Naive thymus-derived CD4-positive, alpha-beta T cell (primary cell): Measurements from ENCODE around the gene PRSS35. TPM values are rescaled to one million over a fixed set of nuclear protein-coding genes. Genes with fewer than 3 reads are reported as not detected.

Experiments used
- ATAC-seq: fragments of 150-1000 bp; cut with Tn5 transposase; 2 replicates; pipeline ENCODE4 v1.10.0; 2021; ENCODE audit warnings: mild to moderate bottlenecking, moderate library complexity
- CTCF ChIA-PET: fragments of 350-600 bp; sonication (Branson Sonifier 250); formaldehyde crosslinking; loops from one replicate; lab custom pipeline; 2021; ENCODE audit warnings: antibody characterized with exemption; lab: Charles Lee
- POLR2A ChIA-PET: fragments of 350-600 bp; sonication (Branson Sonifier 250); formaldehyde crosslinking; loops from one replicate; lab custom pipeline; 2021; ENCODE audit warnings: antibody characterized with exemption, inconsistent platforms; lab: Charles Lee
- DNase-seq, 9 donors: peaks; one replicate each; pipeline versions ENCODE4 v3.0.0 to v3.0.0-alpha.2; 2020 to 2022; ENCODE audit warnings: mixed read lengths in 1 of 9
- H3K27ac ChIP-seq: one replicate; pipeline ENCODE4 v1.7.0; 2013; ENCODE audit warnings: mild to moderate bottlenecking, low read depth, low read length, moderate library complexity
- H3K27me3 ChIP-seq, 2 donors: one replicate each; pipeline ENCODE4 v1.7.0; 2013; ENCODE audit warnings: low read length in 2 of 2, mild to moderate bottlenecking in 2 of 2, moderate library complexity in 2 of 2; ENCODE audit not compliant: control insufficient read depth in 2 of 2, insufficient read depth in 2 of 2
- H3K36me3 ChIP-seq, 3 experiments: 1 replicate in 2 of 3; 2 replicates in 1 of 3; pipeline ENCODE4 v1.7.0; 2013; ENCODE audit warnings: low read length in 3 of 3, mild to moderate bottlenecking in 3 of 3, moderate library complexity in 1 of 3; ENCODE audit not compliant: insufficient read depth in 3 of 3, control insufficient read depth in 2 of 3
- H3K4me1 ChIP-seq, 2 donors: one replicate each; pipeline ENCODE4 v1.7.0; 2013; ENCODE audit warnings: low read length in 2 of 2, mild to moderate bottlenecking in 2 of 2, moderate library complexity in 1 of 2; ENCODE audit not compliant: control insufficient read depth in 2 of 2, insufficient read depth in 2 of 2
- H3K4me3 ChIP-seq: 2 replicates; pipeline ENCODE4 v1.7.0; 2013; ENCODE audit warnings: mild to moderate bottlenecking, low read length
- H3K9me3 ChIP-seq, 3 experiments: 1 replicate in 2 of 3; 2 replicates in 1 of 3; pipeline ENCODE4 v1.7.0; 2013; ENCODE audit warnings: low read length in 3 of 3; ENCODE audit not compliant: control insufficient read depth in 2 of 3
- H3K27ac Mint-ChIP-seq, 9 donors: one replicate each; pipeline ENCODE4 v1.8.0; 2020 to 2022; ENCODE audit warnings: mixed read lengths in 9 of 9, mild to moderate bottlenecking in 8 of 9, moderate library complexity in 5 of 9, inconsistent platforms in 2 of 9
- H3K27me3 Mint-ChIP-seq, 5 donors: one replicate each; pipeline ENCODE4 v1.8.0; 2021 to 2022; ENCODE audit warnings: mixed read lengths in 5 of 5, mild to moderate bottlenecking in 1 of 5
- H3K36me3 Mint-ChIP-seq, 5 donors: one replicate each; pipeline ENCODE4 v1.8.0; 2020 to 2022; ENCODE audit warnings: mixed read lengths in 5 of 5, mild to moderate bottlenecking in 3 of 5, inconsistent platforms in 1 of 5
- H3K4me1 Mint-ChIP-seq, 7 donors: one replicate each; pipeline ENCODE4 v1.8.0; 2020 to 2022; ENCODE audit warnings: mixed read lengths in 7 of 7, mild to moderate bottlenecking in 3 of 7, inconsistent platforms in 1 of 7
- H3K4me3 Mint-ChIP-seq, 10 donors: one replicate each; pipeline ENCODE4 v1.8.0; 2020 to 2022; ENCODE audit warnings: mild to moderate bottlenecking in 10 of 10, mixed read lengths in 10 of 10, moderate library complexity in 6 of 10, inconsistent platforms in 2 of 10
- H3K9me3 Mint-ChIP-seq, 11 donors: one replicate each; pipeline ENCODE4 v1.8.0; 2020 to 2022; ENCODE audit warnings: mixed read lengths in 11 of 11, mild to moderate bottlenecking in 4 of 11, inconsistent platforms in 1 of 11, moderate library complexity in 1 of 11
- intact Hi-C, 2 donors: fragments of 100-400 bp; cut with micrococcal nuclease; formaldehyde crosslinking; loops; one replicate each; pipeline ENCODE4 v1.15.1; 2023
- polyA plus RNA-seq, 2 donors: library from polyadenylated mRNA; unstranded; fragments of 300-500 nt; fragmentation: Illumina TruSeq; gene quantifications; one replicate each; pipeline ENCODE4 v1.2.3, GENCODE V29; 2021
- total RNA-seq, 6 experiments: library from RNA in 5 of 6; stranded (reverse) in 5 of 6; gene quantifications; 1 replicate in 5 of 6; 2 replicates in 1 of 6; pipeline ENCODE4 v1.2.3 and lab custom pipeline; 2021 to 2026

Gene PRSS35, protein sequence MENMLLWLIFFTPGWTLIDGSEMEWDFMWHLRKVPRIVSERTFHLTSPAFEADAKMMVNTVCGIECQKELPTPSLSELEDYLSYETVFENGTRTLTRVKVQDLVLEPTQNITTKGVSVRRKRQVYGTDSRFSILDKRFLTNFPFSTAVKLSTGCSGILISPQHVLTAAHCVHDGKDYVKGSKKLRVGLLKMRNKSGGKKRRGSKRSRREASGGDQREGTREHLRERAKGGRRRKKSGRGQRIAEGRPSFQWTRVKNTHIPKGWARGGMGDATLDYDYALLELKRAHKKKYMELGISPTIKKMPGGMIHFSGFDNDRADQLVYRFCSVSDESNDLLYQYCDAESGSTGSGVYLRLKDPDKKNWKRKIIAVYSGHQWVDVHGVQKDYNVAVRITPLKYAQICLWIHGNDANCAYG
- total RNA-seq (not detected), polyA plus RNA-seq (not detected), total RNA-seq (lab: John Stamatoyannopoulos, UW) (not detected)

DNA sequence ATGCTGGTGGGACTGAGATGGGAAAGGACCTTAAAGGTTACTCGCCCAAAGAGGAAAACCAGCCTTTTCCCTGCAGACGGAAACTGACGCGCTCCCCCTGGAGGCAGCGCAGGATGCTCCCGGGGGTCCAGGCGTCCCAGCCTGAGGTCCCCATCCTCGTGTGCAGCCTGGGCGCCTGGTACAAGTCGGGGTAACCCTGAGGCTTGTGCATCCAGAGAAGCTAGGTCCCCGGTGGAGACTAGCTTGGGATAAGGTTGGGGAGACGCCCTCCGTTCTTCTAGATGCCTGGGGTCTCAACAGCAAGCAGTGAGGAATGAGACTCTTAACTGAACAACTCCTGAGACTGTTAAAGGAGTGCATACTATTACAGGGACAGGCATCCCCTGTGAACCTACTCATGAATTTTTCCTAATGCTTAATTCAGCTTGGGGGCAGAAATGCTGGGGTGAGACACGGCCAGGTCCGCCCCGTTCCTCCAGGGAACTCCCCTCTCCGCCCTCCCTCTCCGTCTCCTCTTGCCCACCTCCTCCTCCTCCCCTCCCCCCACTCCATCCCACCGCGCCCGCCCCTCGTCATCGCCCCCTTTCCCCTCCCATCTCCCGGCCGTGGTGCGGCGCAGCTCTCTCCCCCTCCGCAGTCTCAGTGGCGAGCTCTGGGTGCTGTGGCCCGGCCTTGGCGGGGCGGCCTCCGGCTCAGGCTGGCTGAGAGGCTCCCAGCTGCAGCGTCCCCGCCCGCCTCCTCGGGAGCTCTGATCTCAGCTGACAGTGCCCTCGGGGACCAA, at the start of gene PRSS35:
Gene PRSS35, plus strand, starts transcription at position 634 of the 781 bp plus-strand sequence. CDS start 10,908 bp downstream, outside the sequence.
- CTCF ChIA-PET: no interaction called here
- Mint-ChIP-seq H3K4me3 (peak within 1 kb of the TSS in 6 of 10 donors; percentile 26 to 48 (median 36)), H3K27ac (no peak within 1 kb of the TSS), H3K27me3 (peaks cover 36 to 60% (median 49%) of the 10 kb centered on the region in 5 donors), H3K4me1 (peaks cover 0 to 17% (median 8%) of the 10 kb centered on the region in 7 donors), H3K9me3 (no peaks in the 10 kb centered on the region), H3K36me3 (no peaks in the 10 kb centered on the region)
- H3K27me3 ChIP-seq: peaks cover 0 to 10% of the 10 kb centered on the region in 2 donors
- no peaks in the 10 kb centered on the region for H3K36me3 ChIP-seq
- no peak within 1 kb of the TSS for H3K27ac ChIP-seq
- H3K4me3 ChIP-seq: no peak within 1 kb of the TSS
- intact Hi-C loops: no loop called here
- ATAC-seq (peak; percentile 53), DNase-seq (no peak)
- POLR2A ChIA-PET: no interaction called here
- H3K4me1 ChIP-seq: peaks cover 0 to 6% of the 10 kb centered on the region in 2 donors
- H3K9me3 ChIP-seq: no peaks in the 10 kb centered on the region

- Mint-ChIP-seq H3K36me3 (no peaks in the 10 kb centered on the region), H3K4me3 (no peak overlapping the region), H3K27ac (no peak overlapping the region), H3K4me1 (peaks cover 0 to 5% (median 0%) of the 10 kb centered on the region in 7 donors), H3K27me3 (peaks cover 0 to 4% (median 2%) of the 10 kb centered on the region in 5 donors), H3K9me3 (no peaks in the 10 kb centered on the region)
- CTCF ChIA-PET: no interaction called here
- H3K36me3 ChIP-seq: no peaks in the 10 kb centered on the region
- H3K27ac ChIP-seq: no peak overlapping the region
- H3K9me3 ChIP-seq: no peaks in the 10 kb centered on the region
- no peaks in the 10 kb centered on the region for H3K27me3 ChIP-seq
- POLR2A ChIA-PET: no interaction called here
- ATAC-seq (peak; percentile 44), DNase-seq (no peak)
- no peaks in the 10 kb centered on the region for H3K4me1 ChIP-seq
- intact Hi-C loops: no loop called here
- H3K4me3 ChIP-seq: no peak overlapping the region
These were observed 48.4 kb upstream of the PRSS35 start for GRCh38 chr6:83463886-83464285.

DNA sequence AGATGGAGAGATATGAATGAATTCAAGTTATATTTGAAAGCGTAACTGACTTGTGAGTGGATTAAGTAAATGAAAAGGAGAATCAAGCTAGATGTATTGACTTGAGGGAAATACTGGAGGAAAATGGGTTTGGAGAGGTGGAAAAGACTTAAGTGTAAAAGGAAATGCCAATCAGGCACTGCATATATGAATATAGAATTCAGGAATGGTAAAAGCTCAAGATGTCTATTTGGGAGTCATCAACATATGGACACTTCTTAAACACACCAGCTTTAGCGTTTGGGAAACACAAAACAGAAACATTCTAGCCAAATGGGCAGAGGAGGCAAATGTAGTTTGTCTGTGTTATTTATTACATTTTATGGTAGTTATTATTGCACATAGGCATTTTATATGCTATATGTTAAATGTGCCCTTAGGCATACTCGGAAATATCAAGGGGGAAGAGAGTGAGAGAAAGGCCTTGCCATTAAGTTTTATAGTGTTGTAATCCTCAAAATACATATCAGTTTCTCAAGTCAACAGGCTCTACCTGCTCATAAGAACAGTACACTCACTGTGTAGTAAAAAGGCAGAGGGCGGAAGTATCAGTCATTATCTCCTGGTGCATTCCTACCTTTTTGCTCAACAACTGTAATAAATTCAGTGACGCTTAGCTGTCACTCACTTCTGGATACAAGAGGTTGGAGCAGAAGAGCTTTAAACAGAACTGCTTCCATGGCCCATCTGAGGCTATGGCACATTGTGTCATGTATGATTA, 47.8 kb upstream of the PRSS35 start:
- CTCF ChIA-PET: no interaction called here
- no peak overlapping the region for H3K27ac ChIP-seq

GRCh38 chr6:83466328-83466727, 46.0 kb upstream of the PRSS35 start:
- no peaks in the 10 kb centered on the region for H3K36me3 Mint-ChIP-seq

More for the DNA sequence above, 47.8 kb upstream of the PRSS35 start:
- DNase-seq (no peak), ATAC-seq (no peak)
- Mint-ChIP-seq H3K27me3 (peaks cover 0 to 3% (median 2%) of the 10 kb centered on the region in 5 donors), H3K9me3 (no peaks in the 10 kb centered on the region), H3K4me3 (no peak overlapping the region), H3K36me3 (no peaks in the 10 kb centered on the region), H3K27ac (no peak overlapping the region), H3K4me1 (peaks cover 0 to 4% (median 0%) of the 10 kb centered on the region in 7 donors)
- H3K4me3 ChIP-seq: no peak overlapping the region
- H3K9me3 ChIP-seq: no peaks in the 10 kb centered on the region
- intact Hi-C loops: no loop called here
- H3K27me3 ChIP-seq: no peaks in the 10 kb centered on the region
- no peaks in the 10 kb centered on the region for H3K36me3 ChIP-seq
- POLR2A ChIA-PET: no interaction called here
- no peaks in the 10 kb centered on the region for H3K4me1 ChIP-seq

GRCh38 chr6:83467620-83468036, 44.7 kb upstream of the PRSS35 start:
- ChIA-PET POLR2A (no interaction called here), CTCF (no interaction called here)
- Histone ChIP-seq H3K27me3 (no peaks in the 10 kb centered on the region), H3K36me3 (no peaks in the 10 kb centered on the region), H3K4me1 (no peaks in the 10 kb centered on the region), H3K27ac (no peak overlapping the region), H3K4me3 (no peak overlapping the region), H3K9me3 (no peaks in the 10 kb centered on the region)
- no peak overlapping the region for H3K27ac Mint-ChIP-seq
- H3K4me3 Mint-ChIP-seq: no peak overlapping the region
- peaks cover 0 to 2% (median 0%) of the 10 kb centered on the region in 7 donors for H3K4me1 Mint-ChIP-seq
- intact Hi-C loops: no loop called here
- no peaks in the 10 kb centered on the region for H3K36me3 Mint-ChIP-seq
- H3K9me3 Mint-ChIP-seq: peaks cover 0 to 3% (median 0%) of the 10 kb centered on the region in 11 donors
- H3K27me3 Mint-ChIP-seq: peaks cover 2 to 10% (median 7%) of the 10 kb centered on the region in 5 donors
- ATAC-seq: peak; percentile 85
- no peak for DNase-seq

More at GRCh38 chr6:83466328-83466727, 46.0 kb upstream of the PRSS35 start:
- Mint-ChIP-seq H3K9me3 (peaks cover 0 to 1% (median 0%) of the 10 kb centered on the region in 11 donors), H3K27me3 (peaks cover 0 to 7% (median 3%) of the 10 kb centered on the region in 5 donors), H3K4me1 (peaks cover 0 to 2% (median 0%) of the 10 kb centered on the region in 7 donors), H3K27ac (no peak overlapping the region), H3K4me3 (no peak overlapping the region)
- Histone ChIP-seq H3K36me3 (no peaks in the 10 kb centered on the region), H3K4me3 (no peak overlapping the region), H3K4me1 (no peaks in the 10 kb centered on the region), H3K9me3 (no peaks in the 10 kb centered on the region), H3K27ac (no peak overlapping the region), H3K27me3 (no peaks in the 10 kb centered on the region)
- no peak for ATAC-seq
- ChIA-PET POLR2A (no interaction called here), CTCF (no interaction called here)
- no peak for DNase-seq
- intact Hi-C loops: no loop called here

DNA sequence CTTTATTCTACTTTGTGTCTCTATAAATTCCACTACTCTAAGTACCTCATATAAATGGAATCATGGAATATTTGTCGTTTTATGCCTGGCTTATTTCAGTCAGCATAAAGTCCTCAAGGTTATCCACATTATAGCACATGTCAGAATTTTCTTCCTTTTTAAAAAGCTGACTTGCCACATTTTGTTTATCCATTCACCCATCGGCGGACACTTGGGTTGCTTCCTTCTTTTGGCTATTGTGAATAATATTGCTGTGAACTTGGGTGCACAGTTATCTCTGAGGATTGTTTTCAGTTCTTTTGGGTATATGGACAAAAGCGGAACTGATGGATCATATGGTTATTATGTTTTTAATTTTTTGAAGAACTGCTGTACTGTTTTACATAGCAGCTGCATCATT, 42.3 kb upstream of the PRSS35 start:
- H3K27ac ChIP-seq: no peak overlapping the region
- POLR2A ChIA-PET: no interaction called here
- no peaks in the 10 kb centered on the region for H3K36me3 ChIP-seq
- Mint-ChIP-seq H3K4me1 (no peaks in the 10 kb centered on the region), H3K9me3 (peaks cover 0 to 3% (median 0%) of the 10 kb centered on the region in 11 donors), H3K4me3 (no peak overlapping the region), H3K27me3 (peaks cover 2 to 11% (median 8%) of the 10 kb centered on the region in 5 donors), H3K36me3 (no peaks in the 10 kb centered on the region), H3K27ac (no peak overlapping the region)
- CTCF ChIA-PET: no interaction called here
- no peaks in the 10 kb centered on the region for H3K4me1 ChIP-seq
- DNase-seq: no peak
- intact Hi-C loops: no loop called here
- no peaks in the 10 kb centered on the region for H3K27me3 ChIP-seq
- no peaks in the 10 kb centered on the region for H3K9me3 ChIP-seq
- H3K4me3 ChIP-seq: no peak overlapping the region
- ATAC-seq: no peak
